Testis (tissue), 2 donors: ENCODE measurements around the gene CLEC20A.

Experiments
- CTCF ChIP-seq, 3 experiments: fragments of 450-650 bp in 2 of 3; fragments of 200-600 bp in 1 of 3; sonication (generic) in 1 of 3; IDR thresholded peaks; one replicate each; pipeline ENCODE4 v1.5.1; 2016 to 2019; ENCODE audit warnings: antibody characterized with exemption in 3 of 3, mild to moderate bottlenecking in 2 of 3, moderate library complexity in 1 of 3
- POLR2A ChIP-seq: fragments of 450-650 bp; IDR thresholded peaks from one replicate; pipeline ENCODE4 v1.6.1; 2017; ENCODE audit warnings: antibody characterized with exemption, mild to moderate bottlenecking, moderate library complexity

- TF ChIP-seq CTCF (IDR thresholded peaks at IDR 0.05) (peak; percentile 79 to 95 (median 88)), POLR2A (no peak)
Observed at GRCh38 chr1:178532392-178532791, 35.6 kb upstream of the CLEC20A start.
